OCI-LY1 (cell line): Measurements from ENCODE around the gene ATP6AP1.

Experiments
- H2AFZ ChIP-seq: fragments of 200-600 bp; sonication (generic), shearing (Covaris generic); 2 replicates; pipeline ENCODE4 v1.6.0; 2014; ENCODE audit warnings: antibody characterized with exemption, mild to moderate bottlenecking, low read length
- H3F3A ChIP-seq: fragments of 200-600 bp; sonication (generic), shearing (Covaris generic); 2 replicates; pipeline ENCODE4 v1.6.0; 2014; ENCODE audit warnings: mild to moderate bottlenecking, antibody characterized with exemption, low read length, moderate library complexity; ENCODE audit not compliant: insufficient read depth
- H3K27ac ChIP-seq: fragments of 200-600 bp; sonication (generic); 2 replicates; pipeline ENCODE4 v1.5.1; 2014; ENCODE audit warnings: low read length, mixed run types, mild to moderate bottlenecking, low read depth; ENCODE audit not compliant: poor library complexity, severe bottlenecking
- H3K27me3 ChIP-seq: fragments of 200-600 bp; sonication (generic); 2 replicates; pipeline ENCODE4 v1.6.0; 2014; ENCODE audit warnings: antibody characterized with exemption, mild to moderate bottlenecking, low read length, moderate library complexity; ENCODE audit not compliant: insufficient read depth
- H3K36me3 ChIP-seq: fragments of 200-600 bp; sonication (generic); 2 replicates; pipeline ENCODE4 v1.6.1; 2014; ENCODE audit warnings: mild to moderate bottlenecking, antibody characterized with exemption, low read length, moderate library complexity, mixed read lengths; ENCODE audit not compliant: insufficient read depth
- H3K4me1 ChIP-seq: fragments of 200-600 bp; sonication (generic); 2 replicates; pipeline ENCODE4 v1.5.1; 2014; ENCODE audit warnings: mild to moderate bottlenecking, low read length, moderate library complexity; ENCODE audit not compliant: insufficient read depth, severe bottlenecking
- H3K4me2 ChIP-seq: fragments of 200-600 bp; sonication (generic), shearing (Covaris generic); 2 replicates; pipeline ENCODE4 v1.6.1; 2014; ENCODE audit warnings: low read length
- H3K4me3 ChIP-seq: fragments of 200-600 bp; sonication (generic); 2 replicates; pipeline ENCODE4 v1.5.1; 2014; ENCODE audit warnings: low read length, low read depth, mild to moderate bottlenecking, mixed read lengths; ENCODE audit not compliant: poor library complexity, severe bottlenecking
- H3K79me2 ChIP-seq: fragments of 200-600 bp; shearing (Covaris generic); 2 replicates; pipeline ENCODE4 v1.6.1; 2016; ENCODE audit warnings: mixed run types, low read length, mixed read lengths; ENCODE audit not compliant: insufficient read depth
- H3K9ac ChIP-seq: fragments of 200-600 bp; sonication (generic), shearing (Covaris generic); 2 replicates; pipeline ENCODE4 v1.6.1; 2014; ENCODE audit warnings: mild to moderate bottlenecking, low read length, mixed read lengths
- H3K9me2 ChIP-seq: fragments of 200-600 bp; sonication (generic), shearing (Covaris generic); 2 replicates; pipeline ENCODE4 v1.6.1; 2014; ENCODE audit warnings: low read depth, mild to moderate bottlenecking, low read length, mixed read lengths
- H3K9me3 ChIP-seq: fragments of 200-600 bp; shearing (Covaris generic); 2 replicates; pipeline ENCODE4 v1.6.1; 2014; ENCODE audit warnings: low read length, mixed read lengths
- H4K20me1 ChIP-seq: fragments of 200-600 bp; sonication (generic), shearing (Covaris generic); 2 replicates; pipeline ENCODE4 v1.6.0; 2016; ENCODE audit warnings: mild to moderate bottlenecking, low read length; ENCODE audit not compliant: insufficient read depth
- CTCF ChIP-seq: fragments of 200-600 bp; sonication (generic), shearing (Covaris generic); IDR thresholded peaks from 2 replicates; pipeline ENCODE4 v1.5.1; 2017; ENCODE audit warnings: mild to moderate bottlenecking, antibody characterized with exemption, low read length, moderate library complexity, mixed read lengths
- EZH2 ChIP-seq: fragments of 200-600 bp; sonication (generic), shearing (Covaris generic); IDR thresholded peaks from 2 replicates; pipeline ENCODE4 v1.8.0; 2017; ENCODE audit warnings: borderline replicate concordance, mixed run types, mild to moderate bottlenecking, antibody characterized with exemption, low read length, moderate library complexity, mixed read lengths

The ATP6AP1 gene

DNA sequence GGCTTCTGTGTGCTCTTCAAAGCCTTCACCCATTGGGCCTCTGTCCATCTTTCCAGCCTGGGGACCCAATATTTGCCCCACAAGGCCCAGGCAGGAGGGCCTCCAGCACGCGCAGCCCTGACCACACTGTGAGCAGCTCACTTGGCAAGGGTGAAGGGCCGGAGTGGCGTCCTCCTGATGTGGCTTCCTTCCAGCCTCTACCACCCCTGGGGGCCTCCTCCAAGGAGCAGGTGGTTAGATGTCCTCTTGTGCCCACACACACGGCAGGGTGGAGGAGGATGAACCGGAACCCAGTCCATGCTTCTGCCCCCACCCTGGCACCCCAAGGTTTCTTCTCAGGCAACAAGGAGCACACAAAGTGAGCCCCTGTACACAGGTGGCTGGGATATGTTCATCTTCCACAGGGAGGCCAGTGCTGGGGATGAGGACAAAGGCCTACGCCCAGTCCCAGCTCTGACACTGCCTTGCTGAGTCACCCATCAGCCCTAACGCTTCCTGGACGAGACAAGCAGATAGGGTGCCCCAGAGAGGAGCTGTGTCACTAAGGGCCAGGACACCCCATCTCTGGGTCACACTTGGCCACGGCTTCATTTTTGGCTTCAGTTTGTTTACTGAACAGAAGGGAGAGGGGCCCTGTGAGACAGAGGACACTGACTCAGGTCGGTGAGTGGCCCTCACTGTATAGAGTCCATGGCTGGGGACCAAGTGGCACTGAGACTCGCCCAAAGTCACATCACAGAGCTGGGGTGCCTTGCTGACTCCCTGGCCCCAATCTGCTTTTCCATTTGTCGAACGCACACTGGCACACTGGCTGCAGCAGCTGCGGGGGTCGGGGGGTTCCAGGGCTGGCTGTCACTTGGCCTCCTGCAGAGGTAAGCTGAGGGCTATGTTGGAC is 56.0 kb downstream of the ATP6AP1 start:
- Histone ChIP-seq H3K4me3 (peak overlapping the region; percentile 72), H3K27me3 (no peaks in the 10 kb centered on the region), H3K9me3 (no peaks in the 10 kb centered on the region), H3F3A (no peaks in the 10 kb centered on the region), H3K4me2 (peak overlapping the region; percentile 79), H2AFZ (no peak overlapping the region), H3K9me2 (no peaks in the 10 kb centered on the region), H3K9ac (peak overlapping the region; percentile 84; the same call in 1 of the 2 replicates), H4K20me1 (no peaks in the 10 kb centered on the region), H3K79me2 (no peaks in the 10 kb centered on the region), H3K36me3 (peaks cover 23% of the 10 kb centered on the region), H3K27ac (peak overlapping the region; percentile 47), H3K4me1 (peaks cover 61% of the 10 kb centered on the region)
- TF ChIP-seq CTCF (no peak), EZH2 (no peak)

- Histone ChIP-seq H3K4me3 (peak overlapping the region; percentile 72), H3K36me3 (peaks cover 23% of the 10 kb centered on the region), H3K9ac (peak overlapping the region; percentile 84), H2AFZ (no peak overlapping the region), H4K20me1 (no peaks in the 10 kb centered on the region), H3F3A (no peaks in the 10 kb centered on the region), H3K9me3 (no peaks in the 10 kb centered on the region), H3K79me2 (no peaks in the 10 kb centered on the region), H3K4me1 (peaks cover 59% of the 10 kb centered on the region), H3K4me2 (peak overlapping the region; percentile 79), H3K9me2 (no peaks in the 10 kb centered on the region), H3K27ac (peak overlapping the region; percentile 47), H3K27me3 (no peaks in the 10 kb centered on the region)
- TF ChIP-seq CTCF (no peak), EZH2 (no peak)
These were observed 56.9 kb downstream of the ATP6AP1 start for GRCh38 chrX:154485150-154486051.

GRCh38 chrX:154486052-154486395 is 57.5 kb downstream of the ATP6AP1 start:
- Histone ChIP-seq H3K79me2 (no peaks in the 10 kb centered on the region), H3K27me3 (no peaks in the 10 kb centered on the region), H3K4me2 (peak overlapping the region; percentile 79), H3K9me3 (no peaks in the 10 kb centered on the region), H3K36me3 (peaks cover 23% of the 10 kb centered on the region), H3K4me1 (peaks cover 59% of the 10 kb centered on the region), H3F3A (no peaks in the 10 kb centered on the region), H3K9me2 (no peaks in the 10 kb centered on the region), H3K9ac (peak overlapping the region; percentile 84), H4K20me1 (no peaks in the 10 kb centered on the region), H3K4me3 (peak overlapping the region; percentile 72), H2AFZ (no peak overlapping the region), H3K27ac (peak overlapping the region; percentile 47)
- TF ChIP-seq CTCF (no peak), EZH2 (no peak)
